ENCODE results near the gene TMUB1.

The TMUB1 gene

DNA sequence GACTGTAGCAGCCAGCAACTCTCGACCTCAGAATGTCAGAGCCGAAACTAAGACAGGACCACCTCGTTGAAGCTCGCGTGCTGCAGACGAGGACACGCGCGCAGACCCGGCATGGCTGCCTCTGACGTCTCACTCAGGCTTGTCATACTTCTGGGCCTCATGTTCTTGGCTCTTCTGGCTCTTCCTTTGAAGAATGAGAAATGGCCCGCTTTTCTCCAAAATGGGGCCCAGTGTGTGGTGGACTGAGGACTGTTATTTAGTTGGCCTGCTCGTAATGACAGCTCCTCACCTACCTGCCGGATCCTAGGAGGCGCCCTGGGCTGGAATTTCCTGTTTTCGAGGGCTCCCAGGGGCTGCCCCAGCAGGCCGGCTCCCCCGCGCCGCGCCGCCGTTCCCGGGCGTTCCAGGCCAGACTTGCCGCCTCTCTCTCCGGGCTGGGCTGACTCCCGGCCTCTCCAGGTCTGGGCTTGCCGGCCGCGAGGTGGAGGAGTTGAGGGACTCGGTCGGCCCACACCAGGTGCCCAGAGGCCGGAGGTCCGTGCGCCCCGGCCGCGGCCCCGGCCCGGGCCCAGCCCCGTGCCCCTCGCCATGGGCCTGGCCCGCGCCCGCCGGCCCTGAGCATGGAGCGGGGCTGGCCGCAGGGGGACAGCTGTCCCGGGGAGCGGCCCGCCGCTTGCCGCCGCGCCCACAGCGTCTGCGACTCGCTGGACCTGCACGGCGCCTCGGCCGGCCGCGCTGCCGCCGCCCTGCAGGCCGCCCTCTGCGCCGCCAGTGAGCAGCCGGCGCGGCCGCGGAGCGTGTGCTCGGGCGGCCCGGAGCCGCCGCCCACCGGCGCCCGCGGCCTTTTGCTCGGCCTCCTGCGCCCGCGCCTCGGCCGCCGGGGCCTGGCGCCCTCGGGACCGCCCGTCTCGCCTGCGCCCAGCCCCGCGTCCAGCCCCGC, 31.1 kb upstream of the TMUB1 start:
- Histone ChIP-seq H3K4me3 (ENCODE audit: low read length) (no peak overlapping the region), H3K27me3 (ENCODE audit: control insufficient read depth, low read length) (peaks cover 13% of the 10 kb centered on the region), H3K4me1 (ENCODE audit: control insufficient read depth, low read length) (no peaks in the 10 kb centered on the region), H3K4me2 (ENCODE audit: low read length) (no peak overlapping the region), H3K27ac (ENCODE audit: low read depth, low read length) (no peak overlapping the region), H3K36me3 (ENCODE audit: control insufficient read depth, low read length) (no peaks in the 10 kb centered on the region), H3K79me2 (ENCODE audit: control insufficient read depth, low read length) (no peaks in the 10 kb centered on the region), H3K9me2 (replicated peaks; ENCODE audit: control insufficient read depth, low read length) (no peaks in the 10 kb centered on the region), H4K20me1 (ENCODE audit: control insufficient read depth, insufficient read depth, low read depth, low read length) (peaks cover 5% of the 10 kb centered on the region; the same call in 1 of the 2 replicates), H3K9me3 (ENCODE audit: control insufficient read depth, insufficient read depth, low read length) (no peaks in the 10 kb centered on the region), H3F3A (ENCODE audit: control insufficient read depth, insufficient read depth) (no peaks in the 10 kb centered on the region)
- TF ChIP-seq, protein P1, sequence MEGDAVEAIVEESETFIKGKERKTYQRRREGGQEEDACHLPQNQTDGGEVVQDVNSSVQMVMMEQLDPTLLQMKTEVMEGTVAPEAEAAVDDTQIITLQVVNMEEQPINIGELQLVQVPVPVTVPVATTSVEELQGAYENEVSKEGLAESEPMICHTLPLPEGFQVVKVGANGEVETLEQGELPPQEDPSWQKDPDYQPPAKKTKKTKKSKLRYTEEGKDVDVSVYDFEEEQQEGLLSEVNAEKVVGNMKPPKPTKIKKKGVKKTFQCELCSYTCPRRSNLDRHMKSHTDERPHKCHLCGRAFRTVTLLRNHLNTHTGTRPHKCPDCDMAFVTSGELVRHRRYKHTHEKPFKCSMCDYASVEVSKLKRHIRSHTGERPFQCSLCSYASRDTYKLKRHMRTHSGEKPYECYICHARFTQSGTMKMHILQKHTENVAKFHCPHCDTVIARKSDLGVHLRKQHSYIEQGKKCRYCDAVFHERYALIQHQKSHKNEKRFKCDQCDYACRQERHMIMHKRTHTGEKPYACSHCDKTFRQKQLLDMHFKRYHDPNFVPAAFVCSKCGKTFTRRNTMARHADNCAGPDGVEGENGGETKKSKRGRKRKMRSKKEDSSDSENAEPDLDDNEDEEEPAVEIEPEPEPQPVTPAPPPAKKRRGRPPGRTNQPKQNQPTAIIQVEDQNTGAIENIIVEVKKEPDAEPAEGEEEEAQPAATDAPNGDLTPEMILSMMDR (IDR thresholded peaks at IDR 0.05; ENCODE audit: low read depth, low read length, poor library complexity, severe bottlenecking), result no peak
- TF ChIP-seq EZH2phosphoT487 (IDR thresholded peaks at IDR 0.05; ENCODE audit: borderline replicate concordance, low read length), result no peak

DNA sequence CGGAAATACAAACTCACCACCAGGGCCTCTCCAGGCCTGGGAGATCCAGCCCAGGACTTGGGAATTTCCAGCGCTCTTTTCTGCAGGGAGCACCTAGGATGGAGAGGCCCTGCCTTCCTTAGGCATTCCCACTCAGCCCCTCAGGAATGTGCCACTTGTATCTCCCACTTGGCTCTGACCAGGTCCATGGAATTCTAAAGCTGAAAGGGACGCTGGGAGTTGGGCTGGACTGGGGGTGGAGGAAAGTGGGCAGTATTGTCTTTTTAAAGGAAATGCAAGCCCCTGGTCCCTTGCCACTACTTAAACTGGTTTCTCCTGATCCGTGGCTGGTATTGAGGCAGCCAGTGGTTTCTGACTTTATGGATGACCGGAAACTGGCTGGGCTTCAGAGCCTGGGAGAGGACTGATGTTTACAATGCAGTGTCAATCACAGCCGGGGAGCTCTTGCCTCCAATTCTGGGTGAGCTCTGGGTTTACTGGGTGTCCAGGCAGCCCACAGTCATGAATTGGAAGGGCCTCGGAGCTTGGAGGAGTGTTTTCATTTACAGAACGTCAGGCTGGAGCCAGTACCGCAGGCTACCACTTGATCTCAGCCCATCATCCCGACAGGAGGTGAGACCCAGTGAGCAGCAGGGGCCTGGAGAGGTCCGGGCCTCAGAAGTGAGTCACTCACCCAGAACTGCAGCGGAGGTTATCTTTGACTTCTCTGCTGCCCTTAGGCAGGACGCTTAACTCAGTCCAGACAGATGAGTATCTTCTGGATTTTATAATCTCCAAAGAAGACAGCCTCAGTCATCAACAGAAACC, 30.3 kb upstream of the TMUB1 start:
- no peaks in the 10 kb centered on the region for H3F3A ChIP-seq (ENCODE audit: control insufficient read depth, insufficient read depth)
- H3K27me3 ChIP-seq (ENCODE audit: control insufficient read depth, low read length), result peaks cover 13% of the 10 kb centered on the region
- no peak overlapping the region for H3K4me3 ChIP-seq (ENCODE audit: low read length)
- TF ChIP-seq, protein P1 (IDR thresholded peaks at IDR 0.05; ENCODE audit: low read depth, low read length, poor library complexity, severe bottlenecking), result no peak
- H3K36me3 ChIP-seq (ENCODE audit: control insufficient read depth, low read length), result no peaks in the 10 kb centered on the region
- H3K9me2 ChIP-seq (replicated peaks; ENCODE audit: control insufficient read depth, low read length), result no peaks in the 10 kb centered on the region
- no peaks in the 10 kb centered on the region for H3K79me2 ChIP-seq (ENCODE audit: control insufficient read depth, low read length)
- H3K4me1 ChIP-seq (ENCODE audit: control insufficient read depth, low read length), result no peaks in the 10 kb centered on the region
- H3K4me2 ChIP-seq (ENCODE audit: low read length), result no peak overlapping the region
- H4K20me1 ChIP-seq (ENCODE audit: control insufficient read depth, insufficient read depth, low read depth, low read length), result peaks cover 5% of the 10 kb centered on the region; the same call in 1 of the 2 replicates
- H3K9me3 ChIP-seq (ENCODE audit: control insufficient read depth, insufficient read depth, low read length), result no peaks in the 10 kb centered on the region
- H3K27ac ChIP-seq (ENCODE audit: low read depth, low read length), result no peak overlapping the region

DNA sequence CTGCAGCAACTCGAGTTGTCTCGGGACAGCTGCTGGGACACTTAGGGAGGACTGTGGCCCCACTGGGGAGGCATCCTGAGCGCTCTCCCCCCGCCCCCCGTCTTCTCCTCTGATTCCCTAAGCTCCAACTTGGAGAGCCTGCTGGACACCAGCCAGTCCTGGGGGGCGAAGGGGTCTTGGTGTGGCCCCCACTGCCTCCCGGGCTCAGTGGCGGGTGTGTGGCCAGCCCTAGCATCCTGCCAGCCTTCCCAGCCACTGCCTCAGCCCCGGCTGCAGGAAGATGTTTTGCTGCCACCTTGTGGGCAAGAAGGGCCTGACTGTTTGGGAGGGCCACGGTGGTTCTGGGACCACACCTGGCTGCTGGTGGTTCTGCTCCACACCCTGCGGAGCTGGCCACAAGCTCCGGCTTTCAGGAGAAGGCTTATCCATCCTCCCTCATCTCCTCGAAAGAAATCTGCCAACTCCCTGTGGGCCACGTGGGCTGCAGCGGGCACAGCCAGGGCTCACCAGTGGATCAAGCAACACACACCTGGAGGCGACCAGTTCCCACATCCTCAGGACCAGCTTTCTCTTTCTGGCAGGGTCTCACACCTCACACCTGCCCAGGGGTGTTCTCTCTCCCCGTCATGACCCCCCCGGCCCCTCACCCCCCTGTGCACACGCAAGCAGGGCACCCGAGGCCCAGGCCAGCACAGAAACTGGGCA, 27.8 kb upstream of the TMUB1 start:
- Histone ChIP-seq H3K36me3 (ENCODE audit: control insufficient read depth, low read length) (no peaks in the 10 kb centered on the region), H3K9me3 (ENCODE audit: control insufficient read depth, insufficient read depth, low read length) (no peaks in the 10 kb centered on the region), H4K20me1 (ENCODE audit: control insufficient read depth, insufficient read depth, low read depth, low read length) (peaks cover 1% of the 10 kb centered on the region; the same call in 1 of the 2 replicates), H3F3A (ENCODE audit: control insufficient read depth, insufficient read depth) (no peaks in the 10 kb centered on the region), H3K9me2 (replicated peaks; ENCODE audit: control insufficient read depth, low read length) (no peaks in the 10 kb centered on the region), H3K79me2 (ENCODE audit: control insufficient read depth, low read length) (no peaks in the 10 kb centered on the region), H3K4me2 (ENCODE audit: low read length) (no peak overlapping the region), H3K4me3 (ENCODE audit: low read length) (no peak overlapping the region), H3K27ac (ENCODE audit: low read depth, low read length) (no peak overlapping the region), H3K27me3 (ENCODE audit: control insufficient read depth, low read length) (peaks cover 15% of the 10 kb centered on the region), H3K4me1 (ENCODE audit: control insufficient read depth, low read length) (no peaks in the 10 kb centered on the region)
- no peak for TF ChIP-seq EZH2phosphoT487 (IDR thresholded peaks at IDR 0.05; ENCODE audit: borderline replicate concordance, low read length)
- TF ChIP-seq, protein P1 (IDR thresholded peaks at IDR 0.05; ENCODE audit: low read depth, low read length, poor library complexity, severe bottlenecking), result peak; percentile 96

All from DOHH2 (cell line).